ENCODE results near the gene ABCC4. TPM values are rescaled to one million over a fixed set of nuclear protein-coding genes. Genes with fewer than 3 reads are reported as not detected.

ABCC4 gene
- total RNA-seq, 2 donors from 2014 or later = 119 to 144 TPM

DNA sequence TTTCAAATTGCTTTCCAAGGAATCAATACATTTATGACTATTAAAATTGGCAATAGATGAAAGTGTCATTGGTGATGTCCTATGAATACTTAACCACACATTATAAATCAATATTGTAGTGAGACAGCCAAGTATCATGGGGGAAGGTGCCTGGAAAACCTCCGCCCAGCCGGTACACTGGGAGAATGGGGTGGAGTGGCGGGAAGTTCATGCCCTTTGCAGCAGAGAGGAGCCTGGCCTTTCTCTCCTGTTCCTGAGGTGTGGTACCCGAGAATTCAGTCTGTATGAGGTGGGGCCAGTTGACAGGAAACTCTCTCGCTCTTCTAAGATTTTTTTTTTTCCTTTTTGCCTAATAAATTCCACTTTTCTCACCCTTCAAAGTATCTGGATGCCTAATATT lies 25.4 kb upstream of the ABCC4 start:
- no peak for TF ChIP-seq CTCF (conservative IDR thresholded peaks at IDR 0.05)
- Mint-ChIP-seq H3K36me3 (ENCODE audit: low read depth) (no peaks in the 10 kb centered on the region), H3K9me3 (peaks cover 1% of the 10 kb centered on the region), H3K27ac (no peak overlapping the region), H3K4me3 (no peak overlapping the region), H3K27me3 (ENCODE audit: insufficient read depth) (no peaks in the 10 kb centered on the region), H3K4me1 (peaks cover 4% of the 10 kb centered on the region)
- Histone ChIP-seq H3K4me3 (ENCODE audit: low read length) (no peak overlapping the region), H3K9ac (ENCODE audit: extremely low read depth, low read length, poor library complexity, severe bottlenecking) (no peak overlapping the region), H3K4me1 (ENCODE audit: control insufficient read depth, insufficient read depth, low read length) (no peaks in the 10 kb centered on the region), H3K27ac (ENCODE audit: low read depth, low read length) (no peak overlapping the region), H3K36me3 (ENCODE audit: control insufficient read depth, insufficient read depth, low read length) (no peaks in the 10 kb centered on the region), H3K27me3 (ENCODE audit: control insufficient read depth, insufficient read depth, low read length, poor library complexity, severe bottlenecking) (no peaks in the 10 kb centered on the region), H3K9me3 (ENCODE audit: control insufficient read depth, low read length) (no peaks in the 10 kb centered on the region)
- no peak for DNase-seq
- 87 to 100% methylated on average over 2 to 5 of the region's 5 CpGs for WGBS, 2 experiments (ENCODE audit: insufficient coverage in 1 of 2, insufficient read length in 1 of 2)

- TF ChIP-seq CTCF (conservative IDR thresholded peaks at IDR 0.05) = no peak
- H3K9ac ChIP-seq (ENCODE audit: extremely low read depth, low read length, poor library complexity, severe bottlenecking) = no peak overlapping the region
- no peaks in the 10 kb centered on the region for H3K9me3 Mint-ChIP-seq
- no peaks in the 10 kb centered on the region for H3K36me3 Mint-ChIP-seq (ENCODE audit: low read depth)
- H3K9me3 ChIP-seq (ENCODE audit: control insufficient read depth, low read length) = no peaks in the 10 kb centered on the region
- H3K4me1 ChIP-seq (ENCODE audit: control insufficient read depth, insufficient read depth, low read length) = no peaks in the 10 kb centered on the region
- 90 to 92% methylated on average over 2 to 3 of the region's 3 CpGs for WGBS, 2 experiments (ENCODE audit: insufficient coverage in 1 of 2, insufficient read length in 1 of 2)
- no peaks in the 10 kb centered on the region for H3K27me3 Mint-ChIP-seq (ENCODE audit: insufficient read depth)
- H3K27me3 ChIP-seq (ENCODE audit: control insufficient read depth, insufficient read depth, low read length, poor library complexity, severe bottlenecking) = no peaks in the 10 kb centered on the region
- no peak overlapping the region for H3K4me3 ChIP-seq (ENCODE audit: low read length)
- no peak overlapping the region for H3K27ac ChIP-seq (ENCODE audit: low read depth, low read length)
- no peak overlapping the region for H3K4me3 Mint-ChIP-seq
- H3K36me3 ChIP-seq (ENCODE audit: control insufficient read depth, insufficient read depth, low read length) = no peaks in the 10 kb centered on the region
- no peak overlapping the region for H3K27ac Mint-ChIP-seq
- no peak for DNase-seq
- peaks cover 4% of the 10 kb centered on the region for H3K4me1 Mint-ChIP-seq
Measured at GRCh38 chr13:95325485-95325884, 24.2 kb upstream of the ABCC4 start.

GRCh38 chr13:95323930-95324662 lies 22.8 kb upstream of the ABCC4 start:
- Histone ChIP-seq H3K9me3 (ENCODE audit: control insufficient read depth, low read length) (no peaks in the 10 kb centered on the region), H3K36me3 (ENCODE audit: control insufficient read depth, insufficient read depth, low read length) (no peaks in the 10 kb centered on the region), H3K27me3 (ENCODE audit: control insufficient read depth, insufficient read depth, low read length, poor library complexity, severe bottlenecking) (no peaks in the 10 kb centered on the region), H3K9ac (ENCODE audit: extremely low read depth, low read length, poor library complexity, severe bottlenecking) (no peak overlapping the region), H3K4me3 (ENCODE audit: low read length) (no peak overlapping the region), H3K27ac (ENCODE audit: low read depth, low read length) (no peak overlapping the region), H3K4me1 (ENCODE audit: control insufficient read depth, insufficient read depth, low read length) (no peaks in the 10 kb centered on the region)
- H3K4me1 Mint-ChIP-seq = peaks cover 4% of the 10 kb centered on the region
- no peaks in the 10 kb centered on the region for H3K36me3 Mint-ChIP-seq (ENCODE audit: low read depth)
- no peaks in the 10 kb centered on the region for H3K27me3 Mint-ChIP-seq (ENCODE audit: insufficient read depth)
- H3K9me3 Mint-ChIP-seq = no peaks in the 10 kb centered on the region
- H3K4me3 Mint-ChIP-seq = no peak overlapping the region
- H3K27ac Mint-ChIP-seq = no peak overlapping the region
- DNase-seq = no peak
- WGBS, 2 experiments (ENCODE audit: insufficient coverage in 1 of 2, insufficient read length in 1 of 2) = 87 to 100% methylated on average over 2 to 16 of the region's 16 CpGs
- no peak for TF ChIP-seq CTCF (conservative IDR thresholded peaks at IDR 0.05)
